HepG2 (cell line): ENCODE results near the gene ZNF574. TPM values are rescaled to one million over a fixed set of nuclear protein-coding genes. Genes with fewer than 3 reads are reported as not detected.

ENCODE experiments used
- AKNA ChIP-seq: sonication (generic); formaldehyde crosslinking; IDR thresholded peaks from 2 replicates; pipeline ENCODE4 v1.4.0; 2020; ENCODE audit warnings: missing genetic modification reagents, borderline replicate concordance
- ARNTL ChIP-seq: sonication (generic); formaldehyde crosslinking; IDR thresholded peaks from 2 replicates; pipeline ENCODE4 v1.4.0; 2020; ENCODE audit warnings: mild to moderate bottlenecking, missing genetic modification reagents
- ATAD3A ChIP-seq: sonication (generic); formaldehyde crosslinking; IDR thresholded peaks from 2 replicates; pipeline ENCODE4 v1.4.0; 2020; ENCODE audit warnings: missing genetic modification reagents
- CHD4 ChIP-seq: fragments of 200-600 bp; sonication (generic); IDR thresholded peaks from 2 replicates; pipeline ENCODE4 v1.7.0; 2017; ENCODE audit warnings: mild to moderate bottlenecking, low read length, borderline replicate concordance
- DR1 ChIP-seq: sonication (generic); formaldehyde crosslinking; IDR thresholded peaks from 2 replicates; pipeline ENCODE4 v1.8.0; 2021; ENCODE audit warnings: mild to moderate bottlenecking, missing genetic modification reagents, inconsistent platforms
- NFRKB ChIP-seq: fragments of 450-650 bp; IDR thresholded peaks from 2 replicates; pipeline ENCODE4 v1.6.1; 2017
- SALL2 ChIP-seq: sonication (generic); formaldehyde crosslinking; IDR thresholded peaks from 2 replicates; pipeline ENCODE4 v1.8.1; 2023; ENCODE audit warnings: mild to moderate bottlenecking, missing genetic modification reagents, inconsistent platforms
- SCMH1 ChIP-seq: sonication (generic); formaldehyde crosslinking; IDR thresholded peaks from 2 replicates; pipeline ENCODE4 v1.9.0; 2021; ENCODE audit warnings: missing genetic modification reagents, mild to moderate bottlenecking, borderline replicate concordance
- SIN3A ChIP-seq: IDR thresholded peaks from 2 replicates; pipeline ENCODE4 v1.6.1; 2011; ENCODE audit warnings: low read depth, mild to moderate bottlenecking, control low read depth, low read length, borderline replicate concordance
- SP2 ChIP-seq: sonication (generic); formaldehyde crosslinking; IDR thresholded peaks from 2 replicates; pipeline ENCODE4 v1.5.1; 2020; ENCODE audit warnings: mild to moderate bottlenecking, missing genetic modification reagents
- SRSF4 ChIP-seq: fragments of 200-400 bp; formaldehyde crosslinking; IDR thresholded peaks from one replicate; pipeline ENCODE4 v1.6.1; 2018; ENCODE audit warnings: mild to moderate bottlenecking, low read depth, low read length, moderate library complexity; ENCODE audit not compliant: poor library complexity, severe bottlenecking
- ZNF407 ChIP-seq: sonication (generic); formaldehyde crosslinking; IDR thresholded peaks from one replicate; pipeline ENCODE4 v1.5.1; 2020; ENCODE audit warnings: mild to moderate bottlenecking, missing genetic modification reagents; ENCODE audit errors: not compliant biosample characterization
- ZNF598 ChIP-seq: sonication (generic); formaldehyde crosslinking; IDR thresholded peaks from 2 replicates; pipeline ENCODE4 v1.5.1; 2020; ENCODE audit warnings: mild to moderate bottlenecking, missing genetic modification reagents, borderline replicate concordance
- ZNF83 ChIP-seq: sonication (generic); formaldehyde crosslinking; IDR thresholded peaks from 2 replicates; pipeline ENCODE4 v1.4.0; 2020; ENCODE audit warnings: missing genetic modification reagents, mild to moderate bottlenecking, borderline replicate concordance
- polyA plus RNA-seq, 8 experiments: library from polyadenylated mRNA; depleted of rRNA in 3 of 8; stranded (reverse) in 7 of 8; unstranded in 1 of 8; fragments of >200 nt; fragmentation: Illumina TruSeq in 4 of 8; extraction: Trizol in 4 of 8; gene quantifications; 2 replicates each; pipeline versions ENCODE4 v1.2.1 to v1.2.3, GENCODE V29; 2011 to 2016; ENCODE audit warnings: low read depth in 4 of 8, missing spikeins in 1 of 8, mixed read lengths in 1 of 8; ENCODE audit not compliant: insufficient read depth in 1 of 8
- total RNA-seq, 5 experiments: library from RNA; depleted of rRNA; stranded (reverse); fragments of >200 nt; fragmentation: Illumina TruSeq; extraction: Trizol; gene quantifications; 2 replicates each; pipeline ENCODE4 v1.2.3, GENCODE V29; 2016; ENCODE audit warnings: low read depth in 1 of 5
- TF ChIP-seq, protein P1 (sequence below): sonication (generic); formaldehyde crosslinking; IDR thresholded peaks from 2 replicates; pipeline ENCODE4 v1.4.0; 2020; ENCODE audit warnings: mild to moderate bottlenecking, missing genetic modification reagents

Gene ZNF574
- total and polyA plus RNA-seq, 2 of the 13 experiments (the other 11 are each of a cell fraction or from before 2014, with no cell fraction given), result 7.7 to 7.9 TPM

DNA sequence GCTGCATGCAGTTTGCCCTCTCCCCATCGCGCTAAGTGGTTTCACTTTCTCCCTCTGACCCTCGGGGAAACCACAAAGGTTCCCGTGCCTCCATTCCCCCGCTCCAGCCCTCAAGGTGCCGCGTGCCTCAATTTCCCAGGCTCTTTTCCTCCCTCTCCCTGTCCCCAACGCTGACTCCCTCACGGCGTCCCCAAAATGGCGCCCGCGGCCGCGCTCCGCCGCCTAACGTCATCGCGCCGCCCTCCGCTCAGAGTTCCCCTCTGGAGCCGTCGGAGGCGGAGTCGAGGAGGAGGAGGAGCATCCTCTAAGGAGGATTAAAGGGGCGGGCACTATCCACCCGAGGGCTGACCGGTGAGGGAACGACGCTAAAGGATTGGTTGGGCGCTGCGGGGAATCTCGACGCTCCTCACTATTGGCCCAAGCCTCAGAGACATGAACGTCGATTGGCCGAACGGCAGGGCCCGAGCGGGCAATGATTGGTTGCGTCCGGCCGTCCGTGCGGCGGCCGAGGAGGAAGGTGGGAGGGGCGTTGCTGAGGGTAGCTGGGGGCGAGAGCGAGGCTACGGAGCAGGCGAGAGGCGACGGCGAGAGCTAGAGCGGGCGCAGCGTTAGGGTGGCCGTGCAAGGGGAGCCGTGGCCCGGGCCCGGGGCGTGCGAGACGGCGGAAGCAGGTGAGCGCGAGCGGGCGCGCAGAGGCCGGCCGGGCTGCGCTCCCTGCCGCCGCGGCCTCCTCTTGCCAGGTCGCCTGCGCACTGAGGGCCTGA lies at the start of gene ZNF574 (continued):
- TF ChIP-seq ZNF407 (CRISPR knock-in tag) (no peak), AKNA (no peak), SP2 (peak; percentile 98), NFRKB (peak; percentile 83; the same call in 1 of the 2 replicates), ATAD3A (CRISPR knock-in tag) (no peak), SRSF4 (no peak), ZNF598 (CRISPR knock-in tag) (0 out of 2 replicates have a peak, but pooled peaks have one; percentile 72), ZNF83 (CRISPR knock-in tag) (no peak), SALL2 (CRISPR knock-in tag) (no peak), ARNTL (CRISPR knock-in tag) (no peak), SCMH1 (CRISPR knock-in tag) (no peak), CHD4 (no peak), SIN3A (peak; percentile 30; the same call in 1 of the 2 replicates), DR1 (CRISPR knock-in tag) (peak; percentile 83)
- TF ChIP-seq, protein P1, sequence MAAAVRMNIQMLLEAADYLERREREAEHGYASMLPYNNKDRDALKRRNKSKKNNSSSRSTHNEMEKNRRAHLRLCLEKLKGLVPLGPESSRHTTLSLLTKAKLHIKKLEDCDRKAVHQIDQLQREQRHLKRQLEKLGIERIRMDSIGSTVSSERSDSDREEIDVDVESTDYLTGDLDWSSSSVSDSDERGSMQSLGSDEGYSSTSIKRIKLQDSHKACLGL (CRISPR knock-in tag), result no peak; the same call in 1 of the 2 replicates
